ENCODE results near the gene SERTAD2. TPM values are rescaled to one million over a fixed set of nuclear protein-coding genes. Genes with fewer than 3 reads are reported as not detected.

SERTAD2 gene
- total RNA-seq, 2 experiments from 2014 or later, result 24.3 to 53.7 TPM

DNA sequence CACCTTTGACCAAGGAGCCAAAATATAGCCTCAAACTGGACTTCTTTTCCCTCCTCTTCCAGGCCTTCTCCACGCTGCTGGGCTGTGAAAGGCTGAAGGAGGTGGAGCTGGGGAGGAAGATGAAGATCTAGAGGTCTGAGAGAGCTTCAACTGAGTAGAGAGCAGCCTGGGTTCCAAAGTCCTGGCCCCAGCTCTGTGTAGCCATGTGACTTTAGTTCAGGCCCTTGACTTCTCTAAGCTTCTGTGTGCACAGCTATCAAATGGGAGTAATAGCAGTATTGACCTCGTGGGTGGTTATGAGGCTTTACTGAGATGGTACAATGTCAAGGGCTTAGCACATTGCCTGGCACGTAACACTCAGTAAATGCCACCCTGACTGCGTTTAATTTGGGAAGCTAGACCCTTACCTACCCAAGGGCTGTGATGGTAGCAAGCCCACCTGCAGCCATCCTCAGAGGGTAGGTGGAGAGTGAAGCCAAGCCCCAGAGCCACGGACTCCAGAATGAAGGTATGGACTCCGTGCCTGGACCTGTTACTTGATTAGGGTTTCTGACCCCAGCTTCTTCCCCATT is 38.4 kb downstream of the SERTAD2 start:
- peaks cover 12% of the 10 kb centered on the region for H3K27me3 Mint-ChIP-seq
- no peaks in the 10 kb centered on the region for H3K36me3 Mint-ChIP-seq
- H3K4me3 Mint-ChIP-seq, result no peak overlapping the region
- H3K9me3 Mint-ChIP-seq (ENCODE audit: low read depth), result no peaks in the 10 kb centered on the region
- no peak for ATAC-seq
- CTCF ChIA-PET, result interaction anchor here (0.9 to 2.5 kb wide), 3 partner anchors 29 to 258 kb away, joined by 4 to 9 read pairs (median 4); no protein-coding TSS in a partner anchor
- no peak for DNase-seq
- no peak overlapping the region for H3K27ac Mint-ChIP-seq
- no peaks in the 10 kb centered on the region for H3K4me1 Mint-ChIP-seq

DNA sequence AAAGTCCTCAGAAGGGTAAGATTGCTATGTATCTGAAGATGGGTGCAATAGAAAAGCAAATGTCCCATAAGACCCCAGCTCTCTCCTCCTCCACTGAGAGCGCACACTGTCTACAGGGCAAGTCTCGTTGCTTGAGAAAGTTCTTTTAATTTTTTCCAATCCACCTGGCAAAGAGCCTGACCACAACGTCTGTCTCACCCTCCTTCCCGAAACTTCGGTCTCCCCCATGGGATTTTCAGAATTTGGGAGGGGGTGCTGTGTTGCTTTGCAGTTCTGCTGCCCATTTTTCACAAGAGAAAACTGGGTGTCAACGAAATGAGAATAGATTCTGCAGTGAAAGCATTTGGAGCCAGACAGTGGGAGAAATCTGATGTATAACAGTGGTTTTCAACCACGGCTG is 40.4 kb downstream of the SERTAD2 start:
- H3K36me3 Mint-ChIP-seq, result no peaks in the 10 kb centered on the region
- no peaks in the 10 kb centered on the region for H3K9me3 Mint-ChIP-seq (ENCODE audit: low read depth)
- CTCF ChIA-PET, result interaction anchor here (1.9 kb wide), 1 partner anchor 36 kb away, joined by 4 read pairs; no protein-coding TSS in a partner anchor
- ATAC-seq (no peak), DNase-seq (no peak)
- H3K27me3 Mint-ChIP-seq, result peaks cover 14% of the 10 kb centered on the region
- no peak overlapping the region for H3K27ac Mint-ChIP-seq
- H3K4me3 Mint-ChIP-seq, result no peak overlapping the region
- peaks cover 3% of the 10 kb centered on the region for H3K4me1 Mint-ChIP-seq

- H3K27me3 Mint-ChIP-seq, result peaks cover 14% of the 10 kb centered on the region
- H3K4me1 Mint-ChIP-seq, result peaks cover 9% of the 10 kb centered on the region
- H3K9me3 Mint-ChIP-seq (ENCODE audit: low read depth), result no peaks in the 10 kb centered on the region
- CTCF ChIA-PET, result no interaction called here
- no peak for DNase-seq
- no peak overlapping the region for H3K27ac Mint-ChIP-seq
- no peaks in the 10 kb centered on the region for H3K36me3 Mint-ChIP-seq
- no peak for ATAC-seq
- H3K4me3 Mint-ChIP-seq, result no peak overlapping the region
These were observed 41.0 kb downstream of the SERTAD2 start for GRCh38 chr2:64612575-64613195.

DNA sequence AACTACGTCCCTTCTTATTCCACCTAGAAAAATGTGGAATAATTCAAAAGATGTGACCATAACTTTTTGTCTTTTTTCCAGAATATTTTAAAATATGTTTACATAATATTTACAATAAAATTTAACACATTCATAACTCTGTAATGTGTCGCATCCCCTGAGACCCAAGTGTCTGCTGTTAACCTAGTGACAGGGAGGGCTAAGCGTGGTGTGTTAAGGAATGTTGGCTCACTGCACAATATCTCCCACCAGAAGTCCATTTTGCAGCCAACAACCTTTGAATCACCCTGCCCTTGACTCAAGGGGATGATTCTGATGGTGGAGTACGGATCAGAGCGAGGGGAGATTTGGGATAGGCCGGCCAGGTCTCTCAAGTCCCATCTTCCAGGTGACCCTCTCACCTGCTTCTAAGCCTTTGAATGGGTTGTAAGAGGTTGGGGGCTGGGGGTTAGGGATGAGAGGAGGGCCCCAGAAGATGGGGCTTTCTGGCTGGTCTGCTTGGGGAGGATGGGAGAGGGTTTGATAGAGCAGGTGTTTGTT is 43.3 kb downstream of the SERTAD2 start:
- CTCF ChIA-PET, result interaction anchor here (1.4 to 5.4 kb wide), 6 partner anchors 8 to 307 kb away, joined by 5 to 54 read pairs (median 6); no protein-coding TSS in a partner anchor
- H3K9me3 Mint-ChIP-seq (ENCODE audit: low read depth), result no peaks in the 10 kb centered on the region
- peaks cover 26% of the 10 kb centered on the region for H3K4me1 Mint-ChIP-seq
- peaks cover 14% of the 10 kb centered on the region for H3K27me3 Mint-ChIP-seq
- DNase-seq (no peak), ATAC-seq (no peak)
- H3K4me3 Mint-ChIP-seq, result no peak overlapping the region
- peaks cover 1% of the 10 kb centered on the region for H3K36me3 Mint-ChIP-seq
- H3K27ac Mint-ChIP-seq, result no peak overlapping the region

DNA sequence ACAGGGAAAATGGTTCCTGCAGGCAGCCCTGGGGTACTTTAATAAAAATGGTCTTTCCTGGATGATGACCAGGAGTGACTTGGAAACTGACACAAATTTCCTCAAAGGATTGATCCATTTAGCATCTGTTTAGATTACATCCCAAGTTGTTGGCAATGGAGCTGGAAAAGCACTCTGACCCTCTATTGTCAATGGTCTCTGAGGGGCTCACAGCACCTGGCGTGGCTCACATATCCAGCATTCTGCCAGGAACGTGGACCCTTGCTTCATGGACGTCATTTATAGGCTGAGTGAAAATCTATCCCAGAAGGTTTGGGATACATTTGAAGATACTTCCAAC is 43.8 kb downstream of the SERTAD2 start:
- DNase-seq (no peak), ATAC-seq (no peak)
- CTCF ChIA-PET, result interaction anchor here (0.9 to 5.4 kb wide), 13 partner anchors 8 to 308 kb away, joined by 3 to 54 read pairs (median 5); partner anchors contain the start of gene AFTPH
- peaks cover 1% of the 10 kb centered on the region for H3K36me3 Mint-ChIP-seq
- peak overlapping the region; percentile 61 for H3K4me3 Mint-ChIP-seq
- no peak overlapping the region for H3K27ac Mint-ChIP-seq
- H3K27me3 Mint-ChIP-seq, result peaks cover 14% of the 10 kb centered on the region
- peaks cover 26% of the 10 kb centered on the region for H3K4me1 Mint-ChIP-seq
- H3K9me3 Mint-ChIP-seq (ENCODE audit: low read depth), result no peaks in the 10 kb centered on the region

DNA sequence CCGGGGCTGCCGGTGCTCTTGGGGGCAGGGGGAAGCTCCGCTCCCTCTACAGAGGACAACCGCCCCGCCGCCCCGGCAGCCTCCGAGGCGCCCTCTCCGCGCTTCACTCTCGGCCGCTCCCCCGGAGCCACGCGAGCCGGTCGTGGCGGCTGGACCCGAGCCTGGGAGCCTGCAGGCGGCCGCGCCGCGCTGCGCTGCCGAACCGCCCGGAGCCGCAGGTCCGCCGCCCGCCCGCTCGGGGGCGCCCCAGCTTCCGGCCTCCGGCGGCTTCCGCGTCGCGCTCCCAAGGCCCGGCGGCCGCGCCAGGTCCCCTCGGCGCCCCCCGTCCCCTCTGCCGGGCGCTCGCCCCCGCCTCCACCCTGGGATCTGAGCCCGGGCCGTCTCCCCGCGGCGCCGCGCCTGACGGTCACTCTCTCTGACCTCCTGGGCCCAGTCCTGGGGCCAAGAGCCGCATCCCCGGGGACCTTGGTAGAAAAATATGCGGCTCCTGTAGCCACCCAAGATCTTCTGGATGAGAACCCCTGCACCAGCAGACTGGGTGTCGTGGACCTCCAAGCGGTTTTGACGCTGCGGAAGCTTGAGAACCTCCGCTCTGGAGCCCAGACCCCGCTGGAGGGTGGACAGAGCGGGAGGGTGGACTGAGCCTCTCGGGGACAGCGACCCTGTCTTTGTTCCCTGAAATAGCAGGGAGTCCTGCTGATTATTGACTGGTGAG is 44.3 kb downstream of the SERTAD2 start:
- CTCF ChIA-PET, result interaction anchor here (0.6 to 5.4 kb wide), 22 partner anchors 9 to 308 kb away, joined by 3 to 54 read pairs (median 4); partner anchors contain the start of gene AFTPH
- DNase-seq (peak; percentile 75), ATAC-seq (peak; percentile 75)
- Mint-ChIP-seq H3K9me3 (ENCODE audit: low read depth) (peaks cover 2% of the 10 kb centered on the region), H3K4me3 (peak overlapping the region; percentile 64), H3K27me3 (peaks cover 14% of the 10 kb centered on the region), H3K36me3 (peaks cover 6% of the 10 kb centered on the region), H3K27ac (no peak overlapping the region), H3K4me1 (peaks cover 26% of the 10 kb centered on the region)

GRCh38 chr2:64608867-64609226 is 44.9 kb downstream of the SERTAD2 start:
- DNase-seq (no peak), ATAC-seq (peak; percentile 3)
- Mint-ChIP-seq H3K4me1 (peaks cover 26% of the 10 kb centered on the region), H3K4me3 (peak overlapping the region; percentile 64), H3K27ac (peak overlapping the region; percentile 22), H3K9me3 (ENCODE audit: low read depth) (peaks cover 4% of the 10 kb centered on the region), H3K27me3 (peaks cover 14% of the 10 kb centered on the region), H3K36me3 (peaks cover 6% of the 10 kb centered on the region)
- CTCF ChIA-PET, result interaction anchor here (0.6 to 5.4 kb wide), 26 partner anchors 8 to 771 kb away, joined by 3 to 54 read pairs (median 4); partner anchors contain the start of gene AFTPH

GRCh38 chr2:64607381-64608304 is 46.1 kb downstream of the SERTAD2 start:
- H3K36me3 Mint-ChIP-seq, result peaks cover 6% of the 10 kb centered on the region
- H3K9me3 Mint-ChIP-seq (ENCODE audit: low read depth), result peaks cover 4% of the 10 kb centered on the region
- peaks cover 26% of the 10 kb centered on the region for H3K4me1 Mint-ChIP-seq
- peak overlapping the region; percentile 81 for H3K27ac Mint-ChIP-seq
- peaks cover 12% of the 10 kb centered on the region for H3K27me3 Mint-ChIP-seq
- H3K4me3 Mint-ChIP-seq, result peak overlapping the region; percentile 23
- ATAC-seq (no peak), DNase-seq (peak; percentile 39)
- CTCF ChIA-PET, result interaction anchor here (0.6 to 5.4 kb wide), 39 partner anchors 9 to 773 kb away, joined by 3 to 54 read pairs (median 4); partner anchors contain the start of genes AFTPH and SERTAD2

GRCh38 chr2:64606479-64607363 is 47.0 kb downstream of the SERTAD2 start:
- Mint-ChIP-seq H3K27ac (peak overlapping the region; percentile 81), H3K4me3 (peak overlapping the region; percentile 66), H3K4me1 (peaks cover 26% of the 10 kb centered on the region), H3K9me3 (ENCODE audit: low read depth) (peaks cover 4% of the 10 kb centered on the region), H3K36me3 (peaks cover 6% of the 10 kb centered on the region), H3K27me3 (peaks cover 10% of the 10 kb centered on the region)
- ATAC-seq (peak; percentile 96), DNase-seq (peak; percentile 97)
- CTCF ChIA-PET, result interaction anchor here (0.9 to 5.4 kb wide), 31 partner anchors 8 to 392 kb away, joined by 3 to 54 read pairs (median 4); partner anchors contain the start of genes AFTPH and SERTAD2

- no peak for ATAC-seq
- Mint-ChIP-seq H3K27ac (peak overlapping the region; percentile 81), H3K4me3 (peak overlapping the region; percentile 66), H3K27me3 (peaks cover 7% of the 10 kb centered on the region), H3K9me3 (ENCODE audit: low read depth) (peaks cover 4% of the 10 kb centered on the region), H3K4me1 (peaks cover 26% of the 10 kb centered on the region), H3K36me3 (peaks cover 6% of the 10 kb centered on the region)
- CTCF ChIA-PET, result interaction anchor here (0.9 to 5.4 kb wide), 11 partner anchors 10 to 275 kb away, joined by 3 to 54 read pairs (median 7); partner anchors contain the start of genes AFTPH and SERTAD2
- DNase-seq, result no peak
These were observed 47.7 kb downstream of the SERTAD2 start for GRCh38 chr2:64605991-64606478.

DNA sequence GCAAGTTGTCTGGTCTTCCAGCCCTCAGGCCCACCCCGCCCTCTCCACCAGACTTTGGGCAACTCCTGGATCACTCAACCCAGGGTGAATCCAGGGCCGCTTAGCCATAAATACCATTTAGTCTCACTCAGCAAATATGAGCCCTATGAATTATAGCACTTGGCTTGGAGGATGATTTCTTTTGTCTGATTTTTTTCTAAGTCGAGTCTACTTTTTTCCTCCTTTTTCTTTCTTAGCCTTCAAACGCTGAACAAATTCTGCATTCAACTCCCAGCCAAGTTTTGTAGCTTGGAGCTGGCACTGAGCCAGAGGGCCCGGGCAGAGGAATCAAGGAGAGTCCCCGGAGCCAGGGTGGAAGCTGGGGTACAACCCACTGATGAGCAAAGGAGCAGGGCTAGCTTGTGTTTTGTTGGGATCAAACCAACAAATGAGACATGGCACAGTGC is 48.7 kb downstream of the SERTAD2 start:
- DNase-seq (peak; percentile 28), ATAC-seq (no peak)
- Mint-ChIP-seq H3K27me3 (peaks cover 2% of the 10 kb centered on the region), H3K36me3 (peaks cover 6% of the 10 kb centered on the region), H3K4me3 (no peak overlapping the region), H3K9me3 (ENCODE audit: low read depth) (peaks cover 4% of the 10 kb centered on the region), H3K27ac (no peak overlapping the region), H3K4me1 (peaks cover 26% of the 10 kb centered on the region)
- CTCF ChIA-PET, result interaction anchor here (0.9 to 5.4 kb wide), 7 partner anchors 9 to 268 kb away, joined by 3 to 54 read pairs (median 4); no protein-coding TSS in a partner anchor
